GM21786 (cell line): ENCODE measurements around the gene ARMCX4.
"Not testable (repeated sequence)": the region's sequence is repeated elsewhere in the genome, so short reads cannot be mapped to it uniquely, and the experiment has no call there.

Experiments
- ATAC-seq: cut with Tn5 transposase; IDR thresholded peaks from one replicate; pipeline ENCODE4 v1.9.1; 2021; ENCODE audit not compliant: unreplicated experiment

Gene ARMCX4

DNA sequence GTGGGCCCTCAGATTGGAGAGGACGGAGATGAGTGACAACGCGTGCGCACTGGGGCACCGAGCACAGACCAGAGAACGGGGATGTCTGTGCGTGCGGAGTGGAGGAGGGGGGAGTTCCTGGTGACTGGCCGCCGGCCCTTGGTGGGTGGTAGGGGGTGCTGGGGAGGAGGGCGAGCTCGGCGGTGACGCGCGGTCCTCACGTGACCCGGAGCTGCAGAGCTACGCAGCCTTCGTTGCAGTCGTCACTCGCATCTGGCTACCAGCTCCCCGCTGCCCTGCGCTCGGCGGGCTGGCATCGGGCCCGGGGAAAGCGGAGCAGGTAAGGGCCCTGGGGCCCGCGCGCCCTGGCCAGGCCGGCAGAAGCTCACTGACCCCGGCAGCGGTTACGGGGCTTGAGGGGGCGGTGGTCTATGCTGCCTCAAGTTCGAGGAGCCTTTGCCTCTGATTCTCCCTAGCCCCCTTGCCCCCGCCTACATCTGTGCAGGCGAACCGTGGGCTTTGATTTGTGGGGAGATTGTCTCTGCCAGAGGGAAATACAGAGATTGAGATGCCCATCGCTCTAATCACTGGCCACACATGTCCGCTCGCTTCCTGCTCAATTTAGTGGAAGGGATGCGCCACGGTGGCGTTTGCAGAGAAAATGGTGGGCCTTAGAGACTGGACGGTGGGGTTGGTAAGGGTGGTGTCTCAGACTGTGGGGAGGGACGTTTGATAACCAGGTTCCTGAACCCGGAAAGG lies at the start of gene ARMCX4:
ARMCX4 (plus strand) TSS at position 245 of the 738 bp plus-strand sequence. CDS start 3,134 bp downstream, outside the sequence.
- no peak for ATAC-seq

DNA sequence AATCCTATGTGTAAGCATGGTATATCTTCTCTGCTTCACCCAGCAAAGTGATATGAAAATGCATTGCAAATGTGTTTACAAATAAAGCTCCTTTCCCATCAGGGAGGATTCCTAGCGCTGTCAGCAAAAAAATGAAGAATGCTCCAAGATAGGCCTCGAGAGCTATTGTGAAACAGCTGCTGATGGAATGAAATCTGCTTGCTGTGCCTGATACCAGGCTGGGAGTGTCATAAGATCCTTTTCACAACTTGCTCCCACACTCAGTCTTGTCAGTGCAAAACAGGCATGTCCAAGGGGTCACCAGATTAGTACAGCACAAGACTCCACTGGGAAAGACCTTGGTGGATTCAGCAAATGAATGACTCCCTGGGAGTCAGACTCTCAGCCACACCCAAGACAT lies 43.2 kb upstream of the ARMCX4 start:
- no peak for ATAC-seq

DNA sequence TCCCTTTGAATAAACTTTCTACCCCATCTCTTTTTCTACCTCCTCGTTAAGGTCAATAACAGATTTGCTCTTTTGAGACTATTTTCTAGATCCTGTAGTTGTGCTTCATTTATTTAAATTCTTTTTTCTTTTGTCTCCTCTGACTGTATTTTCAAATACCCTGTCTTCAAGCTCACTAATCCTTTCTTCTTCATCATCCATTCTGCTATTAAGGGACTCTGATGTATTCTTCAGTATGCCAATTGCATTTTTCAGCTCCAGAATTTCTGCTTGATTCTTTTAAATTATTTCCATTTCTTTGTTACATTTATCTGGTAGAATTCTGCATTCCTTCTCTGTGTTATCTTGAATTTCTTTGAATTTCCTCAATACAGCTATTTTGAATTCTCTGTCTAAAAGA lies 36.0 kb upstream of the ARMCX4 start:
- ATAC-seq = no peak

DNA sequence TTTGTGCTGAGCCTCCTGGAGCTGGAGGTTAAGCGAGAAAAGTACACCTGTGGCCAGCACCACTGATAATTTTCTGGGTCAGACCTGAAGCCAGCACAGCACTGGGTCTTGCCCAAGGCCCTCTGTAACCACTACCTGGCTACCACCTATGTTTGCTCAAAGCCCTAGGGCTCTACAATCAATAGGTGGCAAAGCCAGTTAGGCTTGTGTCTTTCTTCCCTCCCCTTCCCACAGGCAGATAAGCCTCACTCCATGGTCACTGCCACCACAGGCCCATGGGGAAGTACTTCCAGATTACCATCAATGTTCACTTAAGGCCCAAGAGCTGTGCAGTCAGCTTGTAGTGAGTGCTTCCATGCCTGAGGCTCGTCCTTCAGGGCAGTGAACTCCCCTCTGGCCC lies 35.2 kb upstream of the ARMCX4 start:
- no peak for ATAC-seq

DNA sequence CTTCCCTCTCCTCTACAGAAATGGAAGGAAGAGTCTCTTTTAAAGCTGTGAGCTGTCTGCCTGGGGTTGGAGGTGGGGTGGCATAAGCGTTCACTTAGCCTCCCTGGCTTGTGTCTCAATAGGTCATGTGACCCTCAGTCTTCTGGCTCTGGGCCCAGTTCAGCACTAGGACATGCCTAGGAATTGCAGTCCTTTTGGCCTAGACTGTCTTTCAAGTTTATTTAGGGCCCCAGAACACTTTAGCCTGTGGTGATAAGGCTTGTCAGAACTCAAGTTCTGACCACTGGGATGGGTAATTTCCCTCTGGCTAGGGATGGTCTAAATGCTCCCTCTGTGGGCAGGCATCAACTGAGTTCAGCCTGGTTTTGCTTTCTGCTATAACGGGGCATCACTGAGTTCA lies 34.3 kb upstream of the ARMCX4 start:
- ATAC-seq = no peak

DNA sequence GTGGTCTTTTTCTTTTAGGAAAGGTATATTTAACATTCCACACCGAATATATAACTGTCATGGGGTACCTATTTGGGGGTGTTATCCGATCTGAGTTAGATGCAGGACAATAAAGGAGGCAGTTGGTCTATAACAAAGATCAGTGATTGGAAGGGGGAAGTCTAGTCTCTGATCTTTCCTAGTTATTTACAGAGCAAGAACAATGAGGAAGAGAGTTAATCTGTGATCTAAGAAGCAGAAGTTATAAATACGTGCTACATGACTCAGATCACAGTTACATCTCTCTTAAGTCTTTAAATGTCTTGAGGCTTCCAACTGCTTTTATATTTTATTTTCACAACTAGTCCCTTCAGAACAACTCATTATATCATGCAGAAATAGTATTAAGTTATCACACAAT lies 33.2 kb upstream of the ARMCX4 start:
- no peak for ATAC-seq

DNA sequence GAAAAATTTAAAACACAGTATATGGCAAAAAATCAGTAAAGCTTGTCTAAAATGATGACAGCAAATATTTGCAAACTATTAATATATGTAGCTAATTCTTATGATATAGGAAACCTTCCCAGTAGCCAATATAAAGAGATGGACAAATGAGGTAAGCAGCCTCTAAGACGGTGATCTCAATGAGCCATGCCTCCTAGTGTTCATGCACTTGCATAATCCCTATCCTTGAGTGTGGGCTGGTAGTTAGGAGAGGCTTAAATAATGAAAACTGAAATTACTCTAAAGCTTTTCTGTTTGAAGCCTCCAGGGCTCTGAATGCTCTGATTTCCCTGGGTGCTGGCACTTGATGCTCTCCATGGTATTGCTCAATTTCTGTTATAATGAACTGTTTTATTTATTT lies 24.6 kb upstream of the ARMCX4 start:
- ATAC-seq = no peak

DNA sequence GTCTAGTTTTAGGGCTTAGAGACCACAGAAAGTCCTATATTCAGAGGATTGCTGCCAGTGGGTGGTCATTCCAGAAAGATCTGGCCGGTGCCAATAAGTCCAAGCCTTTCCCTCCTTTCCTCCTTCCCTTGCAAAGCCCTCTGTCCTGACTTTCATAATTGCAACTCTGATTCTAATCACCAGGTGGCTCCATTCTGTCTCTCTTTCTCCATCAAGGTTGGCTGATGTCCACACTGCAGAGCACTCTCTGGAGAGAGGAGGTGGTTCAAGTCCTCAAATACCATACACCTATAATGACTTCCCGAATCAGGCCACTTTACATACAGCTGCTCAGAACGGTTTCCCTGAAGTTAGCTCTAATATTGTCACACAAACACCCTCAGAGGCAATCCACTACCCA lies 22.4 kb upstream of the ARMCX4 start:
- ATAC-seq = no peak

DNA sequence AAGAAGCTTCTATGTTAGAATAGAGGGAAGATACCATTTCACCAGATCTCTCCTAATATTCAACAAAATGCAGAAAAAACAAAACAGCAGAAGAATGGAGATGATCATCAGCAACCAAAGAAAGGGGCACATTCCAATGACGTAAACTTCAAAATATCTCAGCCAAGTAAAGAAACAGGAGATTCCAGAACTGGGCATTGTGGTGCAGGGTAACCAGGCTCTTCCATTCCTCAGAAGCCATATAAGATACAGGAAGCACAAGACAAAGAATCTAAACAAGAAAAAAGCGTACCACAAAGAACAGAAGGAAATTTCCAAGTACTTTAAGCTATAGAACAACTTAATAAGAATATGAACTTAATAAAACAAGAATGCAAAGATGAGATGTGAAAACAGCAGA lies 6.9 kb upstream of the ARMCX4 start:
- no peak for ATAC-seq

DNA sequence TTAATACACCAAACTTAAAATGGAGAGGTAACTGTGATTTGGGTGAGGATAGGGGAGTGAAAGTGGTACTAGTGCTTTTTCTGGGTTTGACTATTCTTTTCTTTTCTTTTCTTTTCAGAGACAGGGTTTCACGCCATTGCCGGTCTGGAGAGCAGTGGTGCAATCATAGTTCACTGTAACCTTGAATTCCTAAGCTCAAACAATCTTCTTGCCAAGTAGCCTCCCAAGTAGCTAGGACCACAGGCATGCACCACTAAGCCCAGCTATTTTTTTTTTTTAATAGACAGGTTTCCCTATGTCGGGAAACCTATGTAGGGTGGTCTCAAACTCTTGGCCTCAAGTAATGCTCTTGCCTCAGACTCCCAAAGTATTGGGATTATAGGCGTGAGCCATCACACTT lies 3.0 kb upstream of the ARMCX4 start:
- ATAC-seq = no peak

DNA sequence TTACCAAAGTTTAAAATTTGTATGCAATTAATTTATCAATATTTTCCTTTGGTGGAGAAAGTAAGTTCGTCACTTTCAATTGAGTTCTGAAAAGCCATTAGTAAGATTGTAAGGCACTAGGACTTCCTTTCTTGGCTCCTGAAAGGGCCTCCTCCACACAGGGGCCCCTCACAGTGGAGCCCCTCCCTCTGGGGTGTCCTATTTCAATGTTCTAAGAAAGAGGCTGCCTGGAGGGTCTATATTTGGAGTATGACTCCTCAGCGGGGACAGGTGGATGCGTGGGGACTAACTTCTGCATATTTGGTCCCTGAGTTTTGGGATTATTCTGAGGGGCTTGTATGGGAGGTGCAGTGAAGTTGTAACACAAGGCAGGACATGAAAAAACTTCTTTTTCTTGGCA lies 1.6 kb upstream of the ARMCX4 start:
- ATAC-seq = no peak

DNA sequence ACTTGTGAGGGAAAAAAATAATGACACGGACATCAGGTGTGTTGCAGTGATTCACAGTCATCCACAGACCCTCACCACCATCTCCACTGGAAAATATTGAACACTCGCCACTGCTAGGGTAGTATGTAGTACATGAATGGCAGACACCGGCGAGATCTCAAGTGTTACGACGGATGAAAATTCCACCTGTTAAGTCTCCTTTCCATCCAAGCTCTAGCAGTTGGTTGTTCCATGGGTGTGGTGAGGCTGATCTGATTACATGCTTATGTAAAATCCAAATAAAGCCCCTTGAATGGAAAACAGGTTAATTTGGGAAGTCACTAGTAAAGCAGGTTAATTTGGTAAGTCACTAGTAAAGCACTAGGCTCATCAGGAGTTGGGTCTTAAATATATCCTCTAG lies 1.1 kb upstream of the ARMCX4 start:
- ATAC-seq = no peak

DNA sequence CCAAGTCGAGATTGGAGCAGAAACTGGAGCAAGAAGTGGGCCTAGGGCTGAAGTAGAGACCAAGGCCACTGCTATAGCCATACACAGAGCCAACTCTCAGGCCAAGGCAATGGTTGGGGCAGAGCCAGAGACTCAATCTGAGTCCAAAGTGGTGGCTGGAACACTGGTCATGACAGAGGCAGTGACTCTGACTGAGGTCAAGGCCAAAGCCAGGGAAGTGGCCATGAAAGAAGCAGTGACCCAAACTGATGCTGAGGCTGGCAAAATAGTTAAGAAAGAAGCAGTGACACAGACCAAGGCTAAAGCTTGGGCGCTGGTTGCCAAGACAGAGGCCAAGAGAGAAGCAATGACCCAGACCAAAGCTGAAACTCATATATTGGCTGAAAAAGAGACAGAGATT lies 3.5 kb downstream of the ARMCX4 start:
- ATAC-seq = no peak

DNA sequence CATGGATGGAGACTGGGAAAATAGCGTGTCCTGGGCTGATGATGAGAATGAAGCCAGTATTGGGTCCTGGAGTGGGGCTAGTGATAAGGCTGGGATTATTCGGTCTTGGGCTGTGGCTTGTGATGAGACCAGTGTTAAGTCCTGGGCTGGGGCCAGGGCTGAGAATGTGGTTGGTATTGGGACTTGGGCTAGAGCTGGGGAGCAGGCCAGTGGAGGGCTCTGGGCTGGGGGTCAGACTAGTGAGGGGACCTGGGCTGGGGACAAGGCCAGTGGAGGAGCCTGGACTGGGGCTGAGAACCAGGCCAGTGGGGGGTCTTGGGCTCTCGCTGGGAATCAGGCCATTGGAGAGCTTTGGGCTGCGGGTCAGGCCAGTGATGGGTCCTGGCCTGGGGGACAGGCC lies 6.7 kb downstream of the ARMCX4 start:
- ATAC-seq = no peak

DNA sequence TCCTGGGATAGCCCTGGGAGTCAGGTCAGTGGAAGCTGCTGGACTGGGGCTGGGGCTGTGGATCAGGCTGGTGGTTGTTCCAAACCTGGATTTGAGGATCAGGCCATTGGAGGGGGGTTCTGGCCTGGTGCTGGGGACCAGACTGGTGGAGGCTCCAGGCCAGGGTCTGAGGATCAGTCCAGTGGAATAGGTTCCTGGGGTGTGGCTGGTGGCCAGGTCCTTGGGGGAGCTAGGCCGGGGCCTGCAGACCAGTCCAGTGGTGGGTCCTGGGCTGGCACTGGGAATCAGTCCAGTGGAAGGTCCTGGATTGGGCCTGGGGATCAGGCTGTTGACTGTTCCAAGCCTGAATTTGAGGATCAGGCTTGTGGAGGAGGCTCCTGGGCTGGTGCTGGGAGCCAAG lies 8.0 kb downstream of the ARMCX4 start:
- ATAC-seq = no peak

DNA sequence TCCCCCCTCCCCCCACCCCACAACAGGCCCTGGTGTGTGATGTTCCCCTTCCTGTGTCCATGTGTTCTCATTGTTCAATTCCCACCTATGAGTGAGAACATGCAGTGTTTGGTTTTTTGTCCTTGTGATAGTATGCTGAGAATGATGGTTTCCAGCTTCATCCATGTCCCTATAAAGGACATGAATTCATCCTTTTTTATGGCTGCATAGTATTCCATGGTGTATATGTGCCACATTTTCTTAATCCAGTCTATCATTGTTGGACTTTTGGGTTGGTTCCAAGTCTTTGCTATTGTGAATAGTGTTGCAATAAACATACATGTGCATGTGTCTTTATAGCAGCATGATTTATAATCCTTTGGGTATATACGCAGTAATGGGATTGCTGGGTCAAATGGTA lies 17.7 kb downstream of the ARMCX4 start:
- not testable (repeated sequence) for ATAC-seq

DNA sequence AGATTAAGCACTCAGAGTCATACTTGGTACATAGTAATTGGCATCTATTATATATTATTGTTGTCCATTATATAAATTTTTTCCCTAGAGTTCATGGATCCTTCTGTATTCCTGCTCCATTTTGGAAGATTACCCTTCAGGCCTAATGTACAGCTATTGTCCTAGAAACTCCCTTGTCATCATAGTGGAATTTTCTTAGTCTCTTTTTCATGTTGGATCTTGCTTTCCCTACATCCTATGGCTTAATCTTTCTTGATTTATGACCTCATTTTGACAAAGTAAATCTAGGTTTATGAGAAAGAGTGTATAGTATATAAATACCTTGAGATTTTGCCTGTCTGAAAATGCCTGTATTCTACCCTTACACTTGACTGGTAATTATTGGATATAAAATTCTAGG lies 22.1 kb downstream of the ARMCX4 start:
- ATAC-seq = no peak

DNA sequence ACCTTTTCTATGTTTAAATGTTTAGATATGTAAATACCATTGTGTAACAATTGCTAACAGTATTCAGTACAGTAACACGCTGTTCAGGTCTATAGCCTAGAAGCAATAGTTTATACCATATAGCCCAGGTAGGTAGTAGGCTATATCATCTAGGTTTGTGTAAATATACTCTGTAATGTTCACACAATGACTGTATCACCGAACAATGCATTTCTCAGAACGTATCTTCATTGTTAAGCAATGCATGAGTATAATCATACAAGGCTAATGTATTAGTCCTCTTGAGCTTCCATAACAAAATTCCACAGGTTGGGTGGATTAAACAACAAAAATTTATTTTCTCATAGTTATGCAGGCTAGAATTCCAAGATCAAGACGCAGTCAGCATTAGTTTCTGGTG lies 22.7 kb downstream of the ARMCX4 start:
- ATAC-seq = no peak

DNA sequence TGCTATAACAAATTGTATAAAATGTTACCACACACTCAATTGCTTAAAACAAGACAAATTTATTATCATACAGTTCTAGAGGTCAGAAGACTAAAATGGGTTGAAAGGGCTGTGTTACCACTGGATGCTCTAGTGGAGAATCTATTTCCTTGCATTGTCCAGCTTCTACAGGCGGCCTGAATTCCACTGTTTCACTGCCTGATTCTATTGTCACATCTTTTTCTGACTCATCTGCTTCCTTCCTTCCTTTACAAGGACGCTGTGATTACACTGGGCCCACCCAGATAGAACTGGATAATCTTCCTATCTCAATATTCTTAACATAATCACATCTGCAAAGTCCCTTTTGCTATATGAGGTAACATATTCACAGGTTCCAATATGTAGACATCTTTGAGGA lies 45.7 kb downstream of the ARMCX4 start:
- no peak for ATAC-seq
